SU-DHL-6 (cell line): Measurements from ENCODE around the gene CD80.

Source experiments
- H2AFZ ChIP-seq: fragments of 200-600 bp; sonication (generic); 2 replicates; pipeline ENCODE4 v1.6.1; 2014; ENCODE audit warnings: low read depth, mild to moderate bottlenecking, moderate library complexity, mixed read lengths, antibody characterized with exemption, low read length; ENCODE audit not compliant: severe bottlenecking
- H3F3A ChIP-seq: fragments of 200-600 bp; shearing (Covaris generic); 2 replicates; pipeline ENCODE4 v1.6.0; 2016; ENCODE audit warnings: antibody characterized with exemption, mild to moderate bottlenecking; ENCODE audit not compliant: insufficient read depth
- H3K27ac ChIP-seq: fragments of 200-600 bp; sonication (generic); 2 replicates; pipeline ENCODE4 v1.5.1; 2016; ENCODE audit warnings: low read depth, mild to moderate bottlenecking, low read length, moderate library complexity, mixed read lengths
- H3K27me3 ChIP-seq: fragments of 200-600 bp; sonication (generic), shearing (Covaris generic); 2 replicates; pipeline ENCODE4 v1.6.0; 2014; ENCODE audit warnings: mild to moderate bottlenecking, low read length
- H3K36me3 ChIP-seq: fragments of 200-600 bp; sonication (generic); 2 replicates; pipeline ENCODE4 v1.6.1; 2014; ENCODE audit warnings: mild to moderate bottlenecking, low read length, mixed read lengths
- H3K4me2 ChIP-seq: fragments of 300-600, 200-600 bp; shearing (Covaris generic), sonication (generic); 2 replicates; pipeline ENCODE4 v1.6.0; 2014; ENCODE audit warnings: low read length, low read depth, mild to moderate bottlenecking; ENCODE audit not compliant: poor library complexity, severe bottlenecking
- H3K4me3 ChIP-seq: fragments of 200-600 bp; sonication (generic); 2 replicates; pipeline ENCODE4 v1.5.1; 2014; ENCODE audit warnings: antibody characterized with exemption, low read length, mild to moderate bottlenecking, mixed read lengths; ENCODE audit not compliant: insufficient read depth, poor library complexity, severe bottlenecking
- H3K79me2 ChIP-seq: fragments of 200-600 bp; sonication (generic); 2 replicates; pipeline ENCODE4 v1.6.1; 2014; ENCODE audit warnings: mild to moderate bottlenecking, low read length, moderate library complexity; ENCODE audit not compliant: insufficient read depth
- H3K9ac ChIP-seq: fragments of 200-600 bp; sonication (generic); 2 replicates; pipeline ENCODE4 v1.7.0; 2014; ENCODE audit warnings: mild to moderate bottlenecking, low read length
- H3K9me2 ChIP-seq: fragments of 200-600 bp; sonication (generic); replicated peaks from 2 replicates; pipeline ENCODE4 v1.6.1; 2014; ENCODE audit warnings: low read length; ENCODE audit not compliant: insufficient read depth
- H3K9me3 ChIP-seq: fragments of 200-600 bp; sonication (generic); 2 replicates; pipeline ENCODE4 v1.6.1; 2014; ENCODE audit warnings: low read length, mixed read lengths; ENCODE audit not compliant: insufficient read depth
- H4K20me1 ChIP-seq: fragments of 200-600 bp; sonication (generic); 2 replicates; pipeline ENCODE4 v1.6.1; 2014; ENCODE audit warnings: low read depth, mild to moderate bottlenecking, antibody characterized with exemption, low read length, moderate library complexity, mixed read lengths
- CTCF ChIP-seq: fragments of 200-600 bp; sonication (generic); IDR thresholded peaks from one replicate; pipeline ENCODE4 v1.5.1; 2017; ENCODE audit warnings: antibody characterized with exemption, mild to moderate bottlenecking, low read length, moderate library complexity; ENCODE audit not compliant: insufficient read depth, poor library complexity, severe bottlenecking
- EZH2phosphoT487 ChIP-seq: fragments of 200-600 bp; sonication (generic), shearing (Covaris generic); conservative IDR thresholded peaks from 2 replicates; pipeline ENCODE4 v1.6.1; 2018; ENCODE audit warnings: mild to moderate bottlenecking, antibody characterized with exemption, low read length, moderate library complexity, mixed read lengths

Gene CD80

GRCh38 chr3:119602676-119603075 lies 43.3 kb upstream of the CD80 start:
- Histone ChIP-seq H3K4me2 (no peak overlapping the region), H3K36me3 (no peaks in the 10 kb centered on the region), H3K9me3 (no peaks in the 10 kb centered on the region), H2AFZ (no peak overlapping the region), H3K4me3 (no peak overlapping the region), H3F3A (no peaks in the 10 kb centered on the region), H4K20me1 (no peaks in the 10 kb centered on the region), H3K27ac (no peak overlapping the region), H3K79me2 (no peaks in the 10 kb centered on the region), H3K9ac (no peak overlapping the region), H3K27me3 (no peaks in the 10 kb centered on the region), H3K9me2 (no peaks in the 10 kb centered on the region)
- TF ChIP-seq CTCF, result no peak

- H3K27me3 ChIP-seq, result no peaks in the 10 kb centered on the region
- H3K9me3 ChIP-seq, result no peaks in the 10 kb centered on the region
- H3F3A ChIP-seq, result no peaks in the 10 kb centered on the region
- no peak overlapping the region for H3K9ac ChIP-seq
- no peaks in the 10 kb centered on the region for H3K36me3 ChIP-seq
- no peaks in the 10 kb centered on the region for H3K9me2 ChIP-seq
- no peaks in the 10 kb centered on the region for H4K20me1 ChIP-seq
- no peak overlapping the region for H2AFZ ChIP-seq
- no peak overlapping the region for H3K4me2 ChIP-seq
- no peak overlapping the region for H3K4me3 ChIP-seq
- H3K27ac ChIP-seq, result no peak overlapping the region
- no peaks in the 10 kb centered on the region for H3K79me2 ChIP-seq
- TF ChIP-seq CTCF, result no peak
Measured at GRCh38 chr3:119601154-119601553, 41.7 kb upstream of the CD80 start.

DNA sequence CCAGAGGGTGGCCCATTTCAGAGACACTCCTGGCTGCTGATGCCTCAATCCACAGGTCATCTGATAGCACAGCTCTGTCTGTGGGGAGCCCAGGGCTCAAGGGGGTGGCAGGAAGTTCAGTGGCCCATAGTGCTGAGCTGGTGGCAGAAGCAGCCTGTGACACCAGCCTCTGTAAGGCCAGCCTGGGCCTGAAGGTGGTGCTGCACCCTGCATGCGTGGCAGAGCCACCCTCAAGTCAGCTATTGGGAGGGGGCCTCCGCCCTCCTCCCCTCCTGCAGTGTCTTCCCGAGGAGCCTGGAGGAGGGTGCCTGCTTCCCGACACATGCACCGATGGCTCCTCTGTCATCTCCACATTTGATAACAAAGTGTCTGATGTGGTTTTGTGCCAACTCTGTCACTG lies 41.3 kb upstream of the CD80 start:
- Histone ChIP-seq H3K9me2 (no peaks in the 10 kb centered on the region), H4K20me1 (no peaks in the 10 kb centered on the region), H3K4me2 (no peak overlapping the region), H3K27ac (no peak overlapping the region), H3F3A (no peaks in the 10 kb centered on the region), H3K27me3 (no peaks in the 10 kb centered on the region), H3K36me3 (no peaks in the 10 kb centered on the region), H3K79me2 (no peaks in the 10 kb centered on the region), H3K4me3 (no peak overlapping the region), H3K9ac (no peak overlapping the region), H2AFZ (no peak overlapping the region), H3K9me3 (no peaks in the 10 kb centered on the region)
- TF ChIP-seq CTCF, result no peak

- H3K9me2 ChIP-seq, result no peaks in the 10 kb centered on the region
- no peak overlapping the region for H3K9ac ChIP-seq
- no peak overlapping the region for H3K4me3 ChIP-seq
- H3K27ac ChIP-seq, result no peak overlapping the region
- no peak overlapping the region for H3K4me2 ChIP-seq
- TF ChIP-seq EZH2phosphoT487 (no peak), CTCF (no peak)
- H3K27me3 ChIP-seq, result no peaks in the 10 kb centered on the region
- no peaks in the 10 kb centered on the region for H3K36me3 ChIP-seq
- no peaks in the 10 kb centered on the region for H3K79me2 ChIP-seq
- H4K20me1 ChIP-seq, result no peaks in the 10 kb centered on the region
- no peaks in the 10 kb centered on the region for H3F3A ChIP-seq
- H2AFZ ChIP-seq, result no peak overlapping the region
- H3K9me3 ChIP-seq, result no peaks in the 10 kb centered on the region
Measured at GRCh38 chr3:119599558-119600174, 40.3 kb upstream of the CD80 start.
